Activated CD4-positive, alpha-beta T cell treated with anti-CD3 and anti-CD28 coated beads, Interleukin-2, amount 10 ng/mL, durations not matched to agents 24 days and 14 days (primary cell): ENCODE measurements around the gene OSBPL8. TPM values are rescaled to one million over a fixed set of nuclear protein-coding genes. Genes with fewer than 3 reads are reported as not detected.
"Not testable (repeated sequence)": the region's sequence is repeated elsewhere in the genome, so short reads cannot be mapped to it uniquely, and the experiment has no call there.

Source experiments
- DNase-seq: peaks from one replicate; pipeline ENCODE4 v3.0.0; 2022
- H3K27ac Mint-ChIP-seq: one replicate; pipeline ENCODE4 v1.8.0; 2022; ENCODE audit warnings: mild to moderate bottlenecking, mixed read lengths
- H3K27me3 Mint-ChIP-seq: one replicate; pipeline ENCODE4 v1.8.0; 2022; ENCODE audit warnings: mixed read lengths
- H3K36me3 Mint-ChIP-seq: one replicate; pipeline ENCODE4 v1.8.0; 2022; ENCODE audit warnings: low read depth, mild to moderate bottlenecking, mixed read lengths
- H3K4me1 Mint-ChIP-seq: one replicate; pipeline ENCODE4 v1.8.0; 2021; ENCODE audit warnings: mixed read lengths
- H3K4me3 Mint-ChIP-seq: one replicate; pipeline ENCODE4 v1.8.0; 2022; ENCODE audit warnings: mild to moderate bottlenecking, moderate library complexity, mixed read lengths
- H3K9me3 Mint-ChIP-seq: one replicate; pipeline ENCODE4 v1.8.0; 2021; ENCODE audit warnings: mixed read lengths
- intact Hi-C: fragments of 100-400 bp; cut with micrococcal nuclease; formaldehyde crosslinking; loops from one replicate; pipeline ENCODE4 v1.15.1; 2023
- total RNA-seq: library from RNA; stranded (reverse); gene quantifications from 2 replicates; pipeline ENCODE4 v1.2.3, GENCODE V29; 2022

Gene OSBPL8
- total RNA-seq, 1 donor from 2014 or later: 92.0 TPM

DNA sequence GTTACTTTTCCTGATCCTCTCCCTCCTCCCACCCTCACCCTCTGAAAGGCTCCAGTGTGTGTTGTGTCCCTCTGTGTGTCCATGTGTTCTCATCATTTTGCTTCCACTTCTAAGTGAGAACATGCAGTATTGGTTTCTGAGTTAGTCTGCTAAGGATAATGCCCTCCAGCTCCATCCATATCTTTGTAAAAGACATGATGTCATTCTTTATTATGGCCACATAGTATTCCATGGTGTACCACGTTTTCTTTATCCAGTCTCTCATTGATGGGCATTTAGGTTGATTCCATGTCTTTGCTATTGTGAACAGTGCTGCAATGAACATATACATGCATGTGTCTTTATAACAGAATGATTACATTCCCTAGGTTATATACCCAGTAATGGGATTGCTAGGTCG is 159.4 kb downstream of the OSBPL8 start:
- Mint-ChIP-seq H3K4me3 (no peak overlapping the region), H3K27ac (no peak overlapping the region), H3K9me3 (no peaks in the 10 kb centered on the region), H3K36me3 (peaks cover 9% of the 10 kb centered on the region), H3K27me3 (no peaks in the 10 kb centered on the region), H3K4me1 (no peaks in the 10 kb centered on the region)
- DNase-seq: no peak
- intact Hi-C loops: no loop called here

DNA sequence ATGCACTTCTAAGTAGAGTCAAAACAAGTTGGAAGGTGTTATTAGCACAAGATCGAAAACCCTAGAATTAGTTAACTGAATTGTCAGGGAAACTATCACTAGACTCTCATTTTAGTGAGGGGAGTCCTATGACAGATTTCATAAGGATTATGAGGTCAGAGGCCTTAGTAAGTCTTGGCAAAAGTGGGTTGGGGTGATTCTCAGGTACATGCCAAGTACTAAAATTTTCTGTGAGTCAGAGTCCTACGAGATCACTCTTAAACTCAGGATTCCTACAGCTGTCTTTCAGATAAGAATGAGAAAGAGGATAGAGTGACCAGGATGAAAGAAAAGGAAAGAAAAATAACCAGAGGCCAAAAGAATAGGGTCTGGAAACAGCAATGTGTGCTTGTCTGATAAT is 160.5 kb downstream of the OSBPL8 start:
- intact Hi-C loops: no loop called here
- Mint-ChIP-seq H3K4me1 (no peaks in the 10 kb centered on the region), H3K4me3 (no peak overlapping the region), H3K27ac (no peak overlapping the region), H3K9me3 (no peaks in the 10 kb centered on the region), H3K36me3 (peaks cover 12% of the 10 kb centered on the region), H3K27me3 (no peaks in the 10 kb centered on the region)
- no peak for DNase-seq

DNA sequence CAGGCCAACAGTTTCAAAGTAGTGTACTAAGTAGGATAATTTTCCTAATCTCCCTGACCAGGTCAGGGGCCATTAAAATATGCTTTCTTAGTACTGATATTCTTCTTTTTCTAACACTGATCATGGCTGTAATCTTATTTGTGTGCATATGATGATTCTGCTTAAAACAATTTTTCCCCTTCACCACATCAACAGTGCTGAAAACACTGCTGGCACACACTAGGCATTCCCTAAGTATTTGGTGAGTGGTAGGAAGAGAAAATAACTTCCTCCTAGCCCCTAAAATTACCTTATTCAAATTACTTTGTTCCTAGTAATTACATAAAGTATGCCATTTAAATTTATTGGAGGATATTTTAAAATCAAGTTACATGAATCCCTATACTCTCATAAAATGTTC is 161.5 kb downstream of the OSBPL8 start:
- Mint-ChIP-seq H3K36me3 (peaks cover 14% of the 10 kb centered on the region), H3K9me3 (no peaks in the 10 kb centered on the region), H3K4me1 (no peaks in the 10 kb centered on the region), H3K27ac (no peak overlapping the region), H3K4me3 (no peak overlapping the region), H3K27me3 (no peaks in the 10 kb centered on the region)
- intact Hi-C loops: no loop called here
- DNase-seq: no peak

DNA sequence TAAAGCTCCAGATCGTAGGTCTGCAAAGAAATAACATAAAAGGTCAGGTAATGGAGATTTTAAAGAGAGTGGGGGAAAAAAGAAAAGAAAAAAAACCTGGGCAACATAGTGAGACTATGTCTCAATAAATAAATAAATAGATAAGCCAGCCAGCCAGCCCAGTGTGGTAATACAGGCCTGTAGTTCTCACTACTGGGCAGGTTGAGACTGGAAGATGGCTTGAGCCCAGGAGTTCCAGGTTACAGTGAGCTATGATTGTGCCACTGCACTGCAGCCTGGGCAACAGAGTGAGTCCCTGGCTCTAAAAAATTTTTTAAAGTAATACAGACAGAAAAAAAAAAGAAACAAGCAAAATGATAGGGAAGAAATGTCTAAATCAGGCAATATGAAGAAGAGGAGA is 168.1 kb downstream of the OSBPL8 start:
- Mint-ChIP-seq H3K27me3 (no peaks in the 10 kb centered on the region), H3K36me3 (peaks cover 44% of the 10 kb centered on the region), H3K9me3 (no peaks in the 10 kb centered on the region), H3K27ac (no peak overlapping the region), H3K4me3 (no peak overlapping the region), H3K4me1 (peaks cover 4% of the 10 kb centered on the region)
- intact Hi-C loops: no loop called here
- DNase-seq: no peak

DNA sequence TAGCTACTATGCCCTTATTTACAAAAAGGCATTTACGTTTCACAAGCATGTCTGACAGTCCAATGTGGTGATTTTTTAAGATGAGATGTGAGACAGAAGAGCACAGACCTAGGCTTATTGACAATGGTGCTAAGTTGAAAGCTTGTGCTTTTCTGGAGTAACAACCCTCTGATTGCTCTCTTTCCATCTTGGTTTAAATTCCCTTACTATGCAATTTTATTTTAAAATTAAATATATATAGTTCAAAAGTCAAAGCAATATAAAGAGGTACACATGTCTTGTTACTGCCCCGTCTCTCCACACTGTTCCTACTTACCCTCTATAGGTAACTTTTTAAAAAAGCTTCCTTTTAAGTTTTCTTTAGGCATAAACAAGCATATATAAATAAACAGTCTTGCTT is 172.0 kb downstream of the OSBPL8 start:
- Mint-ChIP-seq H3K4me3 (no peak overlapping the region), H3K36me3 (peaks cover 49% of the 10 kb centered on the region), H3K27me3 (no peaks in the 10 kb centered on the region), H3K4me1 (peaks cover 4% of the 10 kb centered on the region), H3K27ac (no peak overlapping the region), H3K9me3 (no peaks in the 10 kb centered on the region)
- no peak for DNase-seq
- intact Hi-C loops: no loop called here

DNA sequence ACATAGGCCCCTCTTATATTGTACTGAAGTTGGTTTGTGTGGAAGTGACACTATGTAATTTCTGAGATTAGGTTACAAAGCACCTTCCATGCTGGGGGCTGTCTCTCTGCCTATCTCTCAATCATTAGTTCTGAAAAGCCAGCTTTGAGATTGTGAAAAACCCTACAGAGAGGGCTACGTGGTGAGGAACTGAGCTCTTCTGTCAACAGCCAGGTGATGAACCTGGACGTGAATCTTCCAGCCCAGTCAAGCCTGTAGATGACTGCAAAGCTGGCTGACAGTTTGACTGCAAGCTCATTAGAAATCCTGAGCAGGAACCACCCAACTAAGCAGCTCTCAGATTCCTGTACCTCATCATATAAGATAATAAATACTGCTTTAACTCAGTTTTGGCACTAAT is 175.0 kb downstream of the OSBPL8 start:
- Mint-ChIP-seq H3K27me3 (no peaks in the 10 kb centered on the region), H3K4me1 (no peaks in the 10 kb centered on the region), H3K4me3 (no peak overlapping the region), H3K27ac (no peak overlapping the region), H3K36me3 (peaks cover 38% of the 10 kb centered on the region), H3K9me3 (no peaks in the 10 kb centered on the region)
- intact Hi-C loops: no loop called here
- no peak for DNase-seq

DNA sequence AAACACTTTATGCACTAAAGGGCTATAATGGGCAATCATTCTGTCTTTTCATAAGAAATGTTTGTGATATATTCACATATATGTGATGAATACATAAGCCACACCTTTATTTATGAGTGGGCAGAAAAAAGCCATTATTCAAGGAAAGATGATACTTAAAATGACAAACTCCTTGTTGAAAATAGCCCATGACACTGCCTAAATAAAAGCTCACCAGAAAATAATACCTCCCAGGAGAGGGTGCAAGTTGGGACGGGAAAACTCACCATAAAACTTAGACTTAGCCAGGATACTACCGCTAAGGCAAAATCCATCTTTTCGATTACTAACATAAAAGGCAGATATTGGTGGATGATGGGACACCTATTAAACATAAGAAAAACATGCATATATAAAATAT is 175.6 kb downstream of the OSBPL8 start:
- Mint-ChIP-seq H3K4me1 (no peaks in the 10 kb centered on the region), H3K36me3 (peaks cover 37% of the 10 kb centered on the region), H3K9me3 (no peaks in the 10 kb centered on the region), H3K27me3 (no peaks in the 10 kb centered on the region), H3K27ac (no peak overlapping the region), H3K4me3 (no peak overlapping the region)
- intact Hi-C loops: no loop called here
- DNase-seq: no peak

DNA sequence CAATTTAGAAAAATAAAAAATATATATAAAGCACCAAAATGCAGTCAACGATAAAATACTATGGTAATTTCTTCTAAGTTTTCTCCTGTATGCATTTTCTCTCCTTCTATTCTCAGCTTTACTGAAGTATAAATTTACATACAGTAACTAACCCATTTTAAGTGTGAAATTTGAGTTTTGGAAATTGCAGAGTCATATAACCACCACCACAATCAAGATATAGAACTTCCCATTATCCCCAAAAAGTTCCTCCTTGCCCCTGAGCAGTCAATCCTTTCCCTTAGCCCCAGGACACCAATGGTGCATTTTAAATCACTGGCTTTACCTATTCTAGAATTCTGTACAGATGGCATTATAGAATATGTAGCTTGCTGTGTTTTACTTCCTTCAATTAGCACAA is 180.3 kb downstream of the OSBPL8 start:
- H3K4me1 Mint-ChIP-seq: peaks cover 4% of the 10 kb centered on the region
- no peak overlapping the region for H3K27ac Mint-ChIP-seq
- H3K36me3 Mint-ChIP-seq: peaks cover 47% of the 10 kb centered on the region
- H3K27me3 Mint-ChIP-seq: no peaks in the 10 kb centered on the region
- intact Hi-C loops: no loop called here
- no peak overlapping the region for H3K4me3 Mint-ChIP-seq
- DNase-seq: no peak
- no peaks in the 10 kb centered on the region for H3K9me3 Mint-ChIP-seq

DNA sequence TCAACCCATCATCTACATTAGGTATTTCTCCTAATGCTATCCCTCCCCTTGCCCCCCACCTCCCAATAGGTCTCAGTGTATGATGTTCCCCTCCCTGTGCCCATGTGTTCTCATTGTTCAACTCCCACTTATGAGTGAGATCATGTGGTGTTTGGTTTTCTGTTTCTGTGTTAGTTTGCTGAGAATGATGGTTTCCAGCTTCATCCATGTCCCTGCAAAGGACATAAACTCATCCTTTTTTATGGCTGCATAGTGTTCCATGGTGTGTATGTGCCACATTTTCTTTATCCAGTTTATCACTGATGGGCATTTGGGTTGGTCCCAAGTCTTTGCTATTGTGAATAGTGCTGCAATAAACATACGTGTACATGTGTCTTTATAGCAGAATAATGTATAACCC is 182.7 kb downstream of the OSBPL8 start:
- H3K36me3 Mint-ChIP-seq: peaks cover 45% of the 10 kb centered on the region
- intact Hi-C loops: not testable (repeated sequence)

DNA sequence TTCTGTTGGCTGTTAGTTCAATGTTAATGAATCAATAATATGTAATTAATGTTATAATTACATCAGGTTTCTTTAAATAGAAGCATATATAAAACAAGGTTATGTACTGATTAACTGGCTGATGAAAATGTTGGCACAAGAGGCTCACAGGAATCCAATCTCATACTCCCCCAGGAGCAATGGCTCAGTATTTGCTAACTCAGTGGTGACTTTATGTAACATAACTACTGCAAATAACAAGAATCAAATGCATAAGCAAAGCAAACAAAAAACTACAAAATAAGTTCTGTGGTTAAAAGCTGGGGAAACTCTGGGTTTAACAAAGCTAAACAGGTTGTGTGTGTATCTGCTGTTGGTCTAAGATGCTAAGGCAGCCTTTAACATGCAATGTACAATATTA is 183.6 kb downstream of the OSBPL8 start:
- Mint-ChIP-seq H3K36me3 (peaks cover 47% of the 10 kb centered on the region), H3K4me3 (no peak overlapping the region), H3K27ac (no peak overlapping the region), H3K9me3 (no peaks in the 10 kb centered on the region), H3K4me1 (peaks cover 4% of the 10 kb centered on the region), H3K27me3 (no peaks in the 10 kb centered on the region)
- no peak for DNase-seq
- intact Hi-C loops: no loop called here

More for the DNA sequence above, 182.7 kb downstream of the OSBPL8 start:
- H3K27me3 Mint-ChIP-seq, H3K9me3 Mint-ChIP-seq, DNase-seq, H3K4me1 Mint-ChIP-seq, H3K4me3 Mint-ChIP-seq: not testable (repeated sequence)
- H3K27ac Mint-ChIP-seq: peak overlapping the region; percentile 51

DNA sequence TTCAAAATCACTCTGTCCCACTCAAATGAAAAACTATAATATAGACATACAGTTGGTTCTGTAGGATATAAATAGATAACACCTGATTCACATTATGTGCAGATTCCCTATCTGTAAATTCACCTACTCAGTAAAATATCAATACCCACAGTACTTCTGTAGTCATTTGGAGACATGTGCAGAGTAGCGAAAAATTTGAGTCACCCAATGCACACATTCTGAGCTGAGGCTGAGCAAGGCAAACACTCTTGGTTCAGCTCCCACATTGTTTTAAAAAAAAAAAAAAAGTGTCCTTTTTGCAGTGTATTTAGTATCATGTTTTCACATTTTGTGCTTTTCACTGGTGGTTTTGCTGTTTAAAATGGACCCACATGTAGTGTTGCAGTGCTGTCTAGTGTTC is 184.1 kb downstream of the OSBPL8 start:
- no peaks in the 10 kb centered on the region for H3K9me3 Mint-ChIP-seq
- DNase-seq: no peak
- H3K4me3 Mint-ChIP-seq: no peak overlapping the region
- peaks cover 50% of the 10 kb centered on the region for H3K36me3 Mint-ChIP-seq
- no peak overlapping the region for H3K27ac Mint-ChIP-seq
- peaks cover 4% of the 10 kb centered on the region for H3K4me1 Mint-ChIP-seq
- intact Hi-C loops: no loop called here
- H3K27me3 Mint-ChIP-seq: no peaks in the 10 kb centered on the region

DNA sequence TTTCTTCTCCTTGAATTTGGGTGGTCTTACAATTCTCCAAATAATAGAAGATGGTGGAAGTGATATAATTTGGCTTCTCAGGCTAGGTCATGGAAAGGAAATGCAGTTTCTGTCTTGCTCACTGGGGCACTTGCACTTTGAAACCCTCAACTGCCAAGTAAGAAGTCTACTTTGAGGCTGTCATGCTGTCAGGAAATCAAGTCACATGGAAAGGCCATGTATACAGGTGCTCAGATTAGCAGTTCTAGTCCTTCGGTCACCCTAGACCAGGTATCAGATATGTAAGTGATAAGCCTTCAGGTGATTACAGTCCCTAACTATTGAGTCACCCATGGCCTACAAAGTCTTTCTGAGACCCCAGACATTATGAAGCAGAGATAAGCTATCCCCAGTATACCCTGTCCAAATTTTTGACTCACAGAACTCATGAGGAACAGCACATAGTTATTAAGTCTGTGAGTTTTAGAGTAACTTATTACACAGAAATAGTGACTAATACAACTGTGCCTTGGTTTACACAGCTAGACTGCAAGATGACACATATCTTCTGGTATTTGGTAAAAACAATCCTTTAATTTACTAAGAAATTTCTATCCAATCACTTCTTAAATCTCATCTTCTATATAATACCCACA is 185.1 kb downstream of the OSBPL8 start:
- Mint-ChIP-seq H3K4me1 (peaks cover 4% of the 10 kb centered on the region), H3K9me3 (no peaks in the 10 kb centered on the region), H3K4me3 (no peak overlapping the region), H3K27me3 (no peaks in the 10 kb centered on the region), H3K27ac (no peak overlapping the region), H3K36me3 (peaks cover 58% of the 10 kb centered on the region)
- intact Hi-C loops: no loop called here
- no peak for DNase-seq

DNA sequence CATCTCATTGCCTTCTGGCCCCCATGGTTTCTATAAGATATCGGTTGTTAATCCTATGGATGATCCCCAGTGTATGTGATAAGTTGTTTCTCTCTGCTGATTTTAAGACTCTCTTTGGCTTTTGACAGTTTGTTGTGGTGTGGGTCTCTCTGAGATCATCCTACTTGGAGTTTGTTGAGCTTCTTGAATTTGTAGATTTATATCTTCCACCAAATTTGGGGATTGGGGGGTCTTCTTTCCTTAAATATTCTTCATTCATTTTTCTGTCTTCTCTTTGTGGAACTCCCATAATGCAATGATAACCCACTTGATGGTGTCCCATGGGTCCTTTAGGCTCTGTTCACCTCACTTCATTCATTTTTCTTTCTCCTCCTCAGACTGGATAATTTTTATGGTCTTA is 191.3 kb downstream of the OSBPL8 start:
- intact Hi-C loops: no loop called here
- no peaks in the 10 kb centered on the region for H3K27me3 Mint-ChIP-seq

DNA sequence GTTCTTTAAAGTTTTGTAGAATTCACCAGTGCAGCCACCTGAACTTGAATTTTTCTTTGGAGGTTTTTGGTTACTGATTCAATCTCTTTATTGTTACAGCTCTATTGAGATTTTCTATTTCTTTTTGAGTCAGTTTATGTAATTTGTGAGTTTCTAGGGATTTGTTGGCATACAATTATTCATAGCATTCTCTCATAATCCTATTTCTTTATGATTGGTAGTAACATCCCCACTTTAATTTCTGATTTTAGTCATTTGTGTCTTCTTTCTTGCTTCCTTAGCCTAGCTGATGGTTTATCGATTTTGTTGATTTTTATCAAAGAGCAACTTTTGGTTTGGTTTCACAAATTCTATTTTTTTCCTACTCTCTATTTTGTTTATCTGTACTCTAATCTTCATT is 193.4 kb downstream of the OSBPL8 start:
- Mint-ChIP-seq H3K27ac (no peak overlapping the region), H3K36me3 (peaks cover 82% of the 10 kb centered on the region), H3K4me1 (peaks cover 4% of the 10 kb centered on the region)

More for the DNA sequence above, 191.3 kb downstream of the OSBPL8 start:
- H3K36me3 Mint-ChIP-seq: peaks cover 78% of the 10 kb centered on the region
- H3K9me3 Mint-ChIP-seq: peaks cover 19% of the 10 kb centered on the region
- no peak overlapping the region for H3K27ac Mint-ChIP-seq
- H3K4me3 Mint-ChIP-seq: no peak overlapping the region
- no peak for DNase-seq
- peaks cover 2% of the 10 kb centered on the region for H3K4me1 Mint-ChIP-seq

DNA sequence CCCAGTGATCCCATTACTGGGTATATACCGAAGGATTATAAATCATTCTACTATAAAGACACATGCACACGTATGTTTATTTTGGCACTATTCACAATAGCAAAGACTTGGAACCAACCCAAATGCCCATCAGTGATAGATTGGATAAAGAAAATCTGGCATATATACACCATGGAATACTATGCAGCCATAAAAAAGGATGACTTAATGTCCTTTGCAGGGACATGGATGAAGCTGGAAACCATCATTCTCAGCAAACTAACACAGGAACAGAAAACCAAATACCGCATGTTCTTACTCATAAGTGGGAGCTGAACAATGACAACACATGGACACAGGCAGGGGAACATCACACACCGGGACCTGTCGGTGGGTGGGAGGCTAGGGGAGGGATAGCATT is 195.4 kb downstream of the OSBPL8 start:
- peaks cover 74% of the 10 kb centered on the region for H3K36me3 Mint-ChIP-seq
- H3K27me3 Mint-ChIP-seq, DNase-seq, H3K4me1 Mint-ChIP-seq, intact Hi-C loops, H3K4me3 Mint-ChIP-seq, H3K27ac Mint-ChIP-seq: not testable (repeated sequence)
- peaks cover 19% of the 10 kb centered on the region for H3K9me3 Mint-ChIP-seq

More for the DNA sequence above, 193.4 kb downstream of the OSBPL8 start:
- Mint-ChIP-seq H3K27me3 (no peaks in the 10 kb centered on the region), H3K9me3 (peaks cover 19% of the 10 kb centered on the region), H3K4me3 (no peak overlapping the region)
- DNase-seq: no peak
- intact Hi-C loops: no loop called here
